HK-2 (cell line): ENCODE data around the gene PCDHGA10.
A peak's percentile ranks its signal among the peaks of the same experiment; 100 is the strongest.
"Not testable (repeated sequence)": the region's sequence is repeated elsewhere in the genome, so short reads cannot be mapped to it uniquely, and the experiment has no call there.

Experiments used
- DNase-seq: peaks from one replicate; pipeline ENCODE4 v3.0.0-alpha.2; 2018; ENCODE audit not compliant: unreplicated experiment

Gene PCDHGA10

GRCh38 chr5:141392429-141393198 is 20.2 kb upstream of the PCDHGA10 start, which contains the start of gene PCDHGA8:
Gene PCDHGA8 (plus strand): TSS chr5:141392633. CDS start chr5:141392814, 181 bp downstream.
- DNase-seq: no peak

GRCh38 chr5:141393267-141393666 is 19.5 kb upstream of the PCDHGA10 start:
- DNase-seq: no peak

- not testable (repeated sequence) for DNase-seq
Measured at GRCh38 chr5:141394401-141395187, 18.2 kb upstream of the PCDHGA10 start.

- peak; percentile 12 for DNase-seq
Measured at GRCh38 chr5:141397756-141398551, 14.8 kb upstream of the PCDHGA10 start, which contains the start of gene PCDHGB5. Gene PCDHGB5 (plus strand): TSS chr5:141397947. CDS start chr5:141398128, 181 bp downstream.

GRCh38 chr5:141398608-141399007 is 14.2 kb upstream of the PCDHGA10 start:
- DNase-seq: no peak

GRCh38 chr5:141399555-141400258 is 13.1 kb upstream of the PCDHGA10 start:
- DNase-seq: no peak

GRCh38 chr5:141402553-141403243 is 10.1 kb upstream of the PCDHGA10 start, which contains the start of gene PCDHGA9:
Gene PCDHGA9 (plus strand): TSS chr5:141402778. CDS start chr5:141402953, 175 bp downstream.
- DNase-seq: no peak

- no peak for DNase-seq
Measured at GRCh38 chr5:141403387-141403786, 9.4 kb upstream of the PCDHGA10 start.

GRCh38 chr5:141407790-141408505 is 4.8 kb upstream of the PCDHGA10 start, which contains the start of gene PCDHGB6:
Gene PCDHGB6 (plus strand): TSS chr5:141408021. CDS start chr5:141408203, 182 bp downstream.
- not testable (repeated sequence) for DNase-seq

GRCh38 chr5:141409598-141410306 is 3.0 kb upstream of the PCDHGA10 start:
- no peak for DNase-seq

- no peak for DNase-seq
Measured at GRCh38 chr5:141411575-141411974, 1.2 kb upstream of the PCDHGA10 start.

- DNase-seq: no peak
Measured at GRCh38 chr5:141413540-141414069, 818 bp downstream of the PCDHGA10 start.

GRCh38 chr5:141414548-141415274 is 1.9 kb downstream of the PCDHGA10 start:
- DNase-seq: not testable (repeated sequence)

GRCh38 chr5:141415275-141415618 is 2.5 kb downstream of the PCDHGA10 start:
- DNase-seq: not testable (repeated sequence)

GRCh38 chr5:141417494-141418172 is 4.8 kb downstream of the PCDHGA10 start, which contains the start of gene PCDHGB7:
Gene PCDHGB7 (plus strand): TSS chr5:141417677. CDS start chr5:141417860, 183 bp downstream.
- DNase-seq: not testable (repeated sequence)

GRCh38 chr5:141419074-141419880 is 6.5 kb downstream of the PCDHGA10 start:
- no peak for DNase-seq
